HEK293 (cell line): Measurements from ENCODE around the gene TRIM27.
"Not testable (repeated sequence)": the region's sequence is repeated elsewhere in the genome, so short reads cannot be mapped to it uniquely, and the experiment has no call there.

Source experiments
- CTCF ChIA-PET: fragments of 350-600 bp; formaldehyde crosslinking; extraction: SDS; loops from one replicate; lab custom pipeline; 2021; ENCODE audit warnings: antibody characterized with exemption; lab: Yijun Ruan, JAX
- POLR2A ChIA-PET: fragments of 300-600 bp; formaldehyde crosslinking; extraction: SDS; loops from one replicate; lab custom pipeline; 2020; ENCODE audit warnings: antibody characterized with exemption, inconsistent platforms; lab: Yijun Ruan, JAX
- H3K27ac ChIP-seq: fragments of 200-500 bp; sonication (Bioruptor generic); 2 replicates; pipeline ENCODE4 v1.5.1; 2014; ENCODE audit warnings: low read depth, low read length, control low read depth, inconsistent platforms; ENCODE audit errors: extremely low read depth
- H3K36me3 ChIP-seq, 2 experiments: fragments of 200-500 bp in 1 of 2; sonication (Bioruptor generic) in 1 of 2; 1 replicate in 1 of 2; 2 replicates in 1 of 2; pipeline ENCODE4 v1.5.1; 2014 to 2017; ENCODE audit warnings: inconsistent platforms in 2 of 2, low read length in 2 of 2; ENCODE audit not compliant: control insufficient read depth in 2 of 2, insufficient read depth in 1 of 2
- H3K4me1 ChIP-seq: fragments of 200-500 bp; sonication (Bioruptor generic); 2 replicates; pipeline ENCODE4 v1.5.1; 2014; ENCODE audit warnings: mild to moderate bottlenecking, low read length, inconsistent platforms; ENCODE audit not compliant: control insufficient read depth, insufficient read depth
- H3K4me3 ChIP-seq: 2 replicates; pipeline ENCODE4 v1.5.1; 2011; ENCODE audit warnings: low read depth, mild to moderate bottlenecking, control low read depth, low read length, moderate library complexity
- H3K9me3 ChIP-seq: fragments of 200-500 bp; sonication (Bioruptor generic); 2 replicates; pipeline ENCODE4 v1.5.1; 2014; ENCODE audit warnings: low read depth, low read length, inconsistent platforms; ENCODE audit not compliant: control insufficient read depth, insufficient read depth
- BCL11A ChIP-seq: fragments of 450-650 bp; formaldehyde crosslinking; IDR thresholded peaks from 2 replicates; pipeline ENCODE4 v1.5.1; 2016; ENCODE audit warnings: low read depth, missing biosample characterization, missing genetic modification characterization
- EGR2 ChIP-seq: fragments of 450-650 bp; formaldehyde crosslinking; IDR thresholded peaks from 2 replicates; pipeline ENCODE4 v1.5.1; 2016; ENCODE audit warnings: low read depth, missing biosample characterization, missing genetic modification characterization
- HIC1 ChIP-seq: fragments of 450-650 bp; formaldehyde crosslinking; IDR thresholded peaks from 2 replicates; pipeline ENCODE4 v1.5.1; 2016; ENCODE audit warnings: missing biosample characterization, missing genetic modification characterization
- SP3 ChIP-seq: fragments of 450-650 bp; formaldehyde crosslinking; IDR thresholded peaks from 2 replicates; pipeline ENCODE4 v1.5.1; 2016; ENCODE audit warnings: missing biosample characterization, missing genetic modification characterization
- SP7 ChIP-seq: fragments of 450-650 bp; formaldehyde crosslinking; IDR thresholded peaks from 2 replicates; pipeline ENCODE4 v1.5.1; 2016; ENCODE audit warnings: missing biosample characterization, missing genetic modification characterization
- ZBTB11 ChIP-seq: fragments of 450-650 bp; formaldehyde crosslinking; conservative IDR thresholded peaks from 2 replicates; pipeline ENCODE4 v1.5.1; 2016; ENCODE audit warnings: low read depth, missing biosample characterization, missing genetic modification characterization
- ZBTB17 ChIP-seq: fragments of 450-650 bp; formaldehyde crosslinking; IDR thresholded peaks from 2 replicates; pipeline ENCODE4 v1.5.1; 2016; ENCODE audit warnings: missing biosample characterization, missing genetic modification characterization
- ZBTB21 ChIP-seq: fragments of 450-650 bp; formaldehyde crosslinking; IDR thresholded peaks from 2 replicates; pipeline ENCODE4 v1.5.1; 2017; ENCODE audit warnings: missing biosample characterization, missing genetic modification characterization
- ZBTB48 ChIP-seq: fragments of 450-650 bp; formaldehyde crosslinking; IDR thresholded peaks from 2 replicates; pipeline ENCODE4 v1.5.1; 2016; ENCODE audit warnings: missing biosample characterization, missing genetic modification characterization
- ZNF19 ChIP-seq: fragments of 450-650 bp; formaldehyde crosslinking; IDR thresholded peaks from 2 replicates; pipeline ENCODE4; 2016; ENCODE audit warnings: missing biosample characterization, missing genetic modification characterization, low read depth
- ZNF366 ChIP-seq: fragments of 450-650 bp; formaldehyde crosslinking; conservative IDR thresholded peaks from 2 replicates; pipeline ENCODE4 v1.5.1; 2016; ENCODE audit warnings: missing biosample characterization, missing genetic modification characterization
- ZNF513 ChIP-seq: fragments of 450-650 bp; IDR thresholded peaks from 2 replicates; pipeline ENCODE4 v1.5.1; 2018; ENCODE audit warnings: missing biosample characterization, missing genetic modification characterization
- ZNF558 ChIP-seq: fragments of 450-650 bp; formaldehyde crosslinking; IDR thresholded peaks from 2 replicates; pipeline ENCODE4 v1.5.1; 2016; ENCODE audit warnings: missing biosample characterization, missing genetic modification characterization
- ZNF830 ChIP-seq: fragments of 450-650 bp; IDR thresholded peaks from 2 replicates; pipeline ENCODE4 v1.5.0; 2018; ENCODE audit warnings: missing biosample characterization, missing genetic modification characterization, low read depth, mild to moderate bottlenecking, moderate library complexity
- ZSCAN4 ChIP-seq: fragments of 450-650 bp; formaldehyde crosslinking; IDR thresholded peaks from 2 replicates; pipeline ENCODE4 v1.5.1; 2017; ENCODE audit warnings: missing biosample characterization, missing genetic modification characterization

Gene TRIM27

GRCh38 chr6:28933069-28933468 is 9.3 kb upstream of the TRIM27 start (continued):
- TF ChIP-seq HIC1 = no peak
- TF ChIP-seq BCL11A (tag by site-specific recombination) = no peak

GRCh38 chr6:28929887-28930620 is 6.3 kb upstream of the TRIM27 start:
- H3K4me3 ChIP-seq = no peak overlapping the region
- CTCF ChIA-PET = no interaction called here

GRCh38 chr6:28929339-28929738 is 5.6 kb upstream of the TRIM27 start:
- not testable (repeated sequence) for H3K9me3 ChIP-seq, H3K4me1 ChIP-seq, H3K36me3 ChIP-seq, H3K4me3 ChIP-seq, H3K27ac ChIP-seq
- ChIA-PET POLR2A (interaction anchor here (0.6 to 0.7 kb wide), 2 partner anchors 124 to 150 kb away, joined by 3 read pairs; no protein-coding TSS in a partner anchor), CTCF (interaction anchor here (0.6 kb wide), 2 partner anchors 9 to 90 kb away, joined by 3 read pairs; no protein-coding TSS in a partner anchor)
- TF ChIP-seq ZBTB17 (tag by site-specific recombination) = peak; percentile 14; the same call in 1 of the 2 replicates

More at GRCh38 chr6:28929887-28930620, 6.3 kb upstream of the TRIM27 start:
- POLR2A ChIA-PET = no interaction called here
- no peak overlapping the region for H3K27ac ChIP-seq
- TF ChIP-seq ZNF513 (tag by site-specific recombination) (peak; percentile 98), ZNF830 (tag by site-specific recombination) (no peak), SP7 (tag by site-specific recombination) (no peak), BCL11A (tag by site-specific recombination) (no peak)
- H3K9me3 ChIP-seq = no peaks in the 10 kb centered on the region
- no peaks in the 10 kb centered on the region for H3K4me1 ChIP-seq
- no peaks in the 10 kb centered on the region for H3K36me3 ChIP-seq

- TF ChIP-seq EGR2 (tag by site-specific recombination) (no peak), ZBTB48 (tag by site-specific recombination) (0 out of 2 replicates have a peak, but pooled peaks have one; percentile 40)
- no peaks in the 10 kb centered on the region for H3K36me3 ChIP-seq
- H3K4me1 ChIP-seq = no peaks in the 10 kb centered on the region
- no peaks in the 10 kb centered on the region for H3K9me3 ChIP-seq
- no peak overlapping the region for H3K4me3 ChIP-seq
- no peak overlapping the region for H3K27ac ChIP-seq
- ChIA-PET CTCF (no interaction called here), POLR2A (no interaction called here)
These were observed 4.1 kb upstream of the TRIM27 start for GRCh38 chr6:28927846-28928245.

GRCh38 chr6:28922821-28923317 is 916 bp downstream of the TRIM27 start:
- Histone ChIP-seq H3K4me1 (peaks cover 4% of the 10 kb centered on the region; the same call in 1 of the 2 replicates), H3K9me3 (no peaks in the 10 kb centered on the region), H3K4me3 (peak overlapping the region; percentile 49), H3K27ac (peak overlapping the region; percentile 77; the same call in 1 of the 2 replicates), H3K36me3 (peaks cover 30 to 47% of the 10 kb centered on the region in 2 experiments)
- CTCF ChIA-PET = interaction anchor here (0.5 to 2.5 kb wide), 7 partner anchors 9 to 665 kb away, joined by 3 to 11 read pairs (median 4); no protein-coding TSS in a partner anchor
- POLR2A ChIA-PET = interaction anchor here (0.9 to 2.5 kb wide), 19 partner anchors 9 to 194 kb away, joined by 3 to 29 read pairs (median 6); no protein-coding TSS in a partner anchor
- no peak for TF ChIP-seq ZNF19 (tag by site-specific recombination)
- TF ChIP-seq ZBTB21 (tag by site-specific recombination) = no peak
- peak; percentile 8; the same call in 1 of the 2 replicates for TF ChIP-seq SP3 (tag by site-specific recombination)
- TF ChIP-seq ZNF558 = no peak
- peak; percentile 60; the same call in 1 of the 2 replicates for TF ChIP-seq ZBTB11 (tag by site-specific recombination)
- TF ChIP-seq ZNF366 (tag by site-specific recombination) = peak; percentile 48; the same call in 1 of the 2 replicates
- no peak for TF ChIP-seq ZSCAN4 (tag by site-specific recombination)
